WTC11 (cell line): ENCODE results near the gene ARG2. TPM values are rescaled to one million over a fixed set of nuclear protein-coding genes. Genes with fewer than 3 reads are reported as not detected.

Source experiments
- ATAC-seq: fragments of 200-7000 bp; cut with Tn5 transposase; 2 replicates; pipeline ENCODE4 v1.10.0; 2021; ENCODE audit warnings: mild to moderate bottlenecking, moderate library complexity
- CTCF ChIA-PET: fragments of 300-600 bp; sonication (Branson Sonifier 250); formaldehyde crosslinking; loops from one replicate; lab custom pipeline; 2021; ENCODE audit warnings: antibody characterized with exemption; lab: Charles Lee
- POLR2A ChIA-PET: fragments of 350-600 bp; sonication (Branson Sonifier 250); formaldehyde crosslinking; loops from one replicate; lab custom pipeline; 2021; ENCODE audit warnings: antibody characterized with exemption; lab: Charles Lee
- DNase-seq: peaks from one replicate; pipeline ENCODE4 v3.0.0; 2021; ENCODE audit warnings: low spot score
- H3K27ac Mint-ChIP-seq: 2 replicates; pipeline ENCODE4 v1.8.0; 2021; ENCODE audit warnings: mixed read lengths
- H3K27me3 Mint-ChIP-seq: 2 replicates; pipeline ENCODE4 v1.8.0; 2021; ENCODE audit warnings: low read depth, mild to moderate bottlenecking, moderate library complexity, mixed read lengths
- H3K36me3 Mint-ChIP-seq: 2 replicates; pipeline ENCODE4 v1.8.0; 2021; ENCODE audit warnings: mixed read lengths
- H3K4me1 Mint-ChIP-seq: 2 replicates; pipeline ENCODE4 v1.8.0; 2022; ENCODE audit warnings: mixed read lengths
- H3K4me3 Mint-ChIP-seq: 2 replicates; pipeline ENCODE4 v1.8.0; 2021; ENCODE audit warnings: mild to moderate bottlenecking, moderate library complexity, mixed read lengths
- H3K9me3 Mint-ChIP-seq: 2 replicates; pipeline ENCODE4 v1.8.0; 2021; ENCODE audit warnings: mixed read lengths
- CBFB ChIP-seq: sonication (generic); formaldehyde crosslinking; IDR thresholded peaks from 2 replicates; pipeline ENCODE4 v1.8.1; 2022; ENCODE audit warnings: mild to moderate bottlenecking, low read depth, missing genetic modification reagents
- ELF4 ChIP-seq: sonication (generic); formaldehyde crosslinking; IDR thresholded peaks from 2 replicates; pipeline ENCODE4 v1.8.1; 2022; ENCODE audit warnings: low read depth, mild to moderate bottlenecking, moderate library complexity, missing genetic modification reagents
- FOXJ3 ChIP-seq: sonication (generic); formaldehyde crosslinking; IDR thresholded peaks from 2 replicates; pipeline ENCODE4 v1.9.0; 2021; ENCODE audit warnings: missing genetic modification reagents, mild to moderate bottlenecking, borderline replicate concordance
- FOXK1 ChIP-seq: sonication (generic); formaldehyde crosslinking; IDR thresholded peaks from 2 replicates; pipeline ENCODE4 v1.8.0; 2022; ENCODE audit warnings: mild to moderate bottlenecking, moderate library complexity, missing genetic modification reagents
- FOXP1 ChIP-seq: sonication (generic); formaldehyde crosslinking; IDR thresholded peaks from 2 replicates; pipeline ENCODE4 v1.8.0; 2022; ENCODE audit warnings: missing genetic modification reagents, mild to moderate bottlenecking, moderate library complexity, borderline replicate concordance
- GABPB1 ChIP-seq: sonication (generic); formaldehyde crosslinking; IDR thresholded peaks from 2 replicates; pipeline ENCODE4 v1.8.1; 2023; ENCODE audit warnings: mild to moderate bottlenecking, missing genetic modification reagents
- JUN ChIP-seq: sonication (generic); formaldehyde crosslinking; IDR thresholded peaks from 2 replicates; pipeline ENCODE4 v1.8.0; 2023; ENCODE audit warnings: mild to moderate bottlenecking, missing genetic modification reagents
- NR3C1 ChIP-seq: sonication (generic); formaldehyde crosslinking; conservative IDR thresholded peaks from 2 replicates; pipeline ENCODE4 v1.8.1; 2023; ENCODE audit warnings: low read depth, mild to moderate bottlenecking, missing genetic modification reagents
- OVOL2 ChIP-seq: fragments of 250-450 bp; sonication (Bioruptor Pico); IDR thresholded peaks from 2 replicates; pipeline ENCODE4 v1.9.0; 2021; ENCODE audit warnings: mild to moderate bottlenecking, borderline replicate concordance
- SP1 ChIP-seq: sonication (generic); formaldehyde crosslinking; conservative IDR thresholded peaks from 2 replicates; pipeline ENCODE4 v1.8.1; 2022; ENCODE audit warnings: missing genetic modification reagents
- ZNF281 ChIP-seq: sonication (generic); formaldehyde crosslinking; IDR thresholded peaks from 2 replicates; pipeline ENCODE4 v1.8.0; 2023; ENCODE audit warnings: mild to moderate bottlenecking, missing genetic modification reagents
- ZNF671 ChIP-seq: fragments of 250-450 bp; sonication (Bioruptor Pico); IDR thresholded peaks from 2 replicates; pipeline ENCODE4 v1.8.0; 2021; ENCODE audit warnings: mild to moderate bottlenecking
- total RNA-seq: library from RNA; stranded (reverse); gene quantifications from 3 replicates; pipeline ENCODE4 v1.2.3, GENCODE V29; 2021
- TF ChIP-seq, protein P1 (sequence below): sonication (generic); formaldehyde crosslinking; IDR thresholded peaks from 2 replicates; pipeline ENCODE4 v1.8.1; 2022; ENCODE audit warnings: low read depth, mild to moderate bottlenecking, moderate library complexity, missing genetic modification reagents, borderline replicate concordance
- TF ChIP-seq, protein P2 (sequence below): fragments of 200-600 bp; IDR thresholded peaks from 2 replicates; pipeline ENCODE4 v1.8.0; 2022; ENCODE audit warnings: antibody characterized with exemption
- TF ChIP-seq, protein P3 (sequence below): sonication (generic); formaldehyde crosslinking; IDR thresholded peaks from 2 replicates; pipeline ENCODE4 v1.8.0; 2023; ENCODE audit warnings: missing genetic modification reagents, mild to moderate bottlenecking, borderline replicate concordance

The ARG2 gene
- total RNA-seq, 1 experiment from 2014 or later, result 29.8 TPM

DNA sequence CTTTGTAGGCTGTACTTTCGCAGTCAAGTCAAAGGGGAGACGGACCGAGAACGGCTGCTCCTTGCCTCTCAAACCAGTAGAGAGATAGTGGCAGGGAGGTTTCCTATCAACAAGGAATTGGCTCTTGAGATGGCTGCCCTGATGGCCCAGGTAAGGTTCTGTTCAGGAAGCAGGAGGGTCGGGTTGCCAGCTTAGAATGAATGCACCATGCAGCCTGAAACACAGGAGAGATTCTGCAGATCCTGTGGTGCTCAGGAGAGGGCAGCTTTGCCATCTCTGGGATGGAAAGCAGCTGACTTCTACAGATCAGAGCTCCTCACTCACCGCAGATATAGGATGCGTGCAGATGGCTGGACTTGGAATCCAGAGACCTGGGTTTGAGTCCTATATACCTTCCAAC lies 37.7 kb upstream of the ARG2 start (continued):
- TF ChIP-seq ZNF281, result no peak
- TF ChIP-seq OVOL2 (CRISPR knock-in tag), result no peak
- TF ChIP-seq FOXP1 (CRISPR knock-in tag), result no peak

DNA sequence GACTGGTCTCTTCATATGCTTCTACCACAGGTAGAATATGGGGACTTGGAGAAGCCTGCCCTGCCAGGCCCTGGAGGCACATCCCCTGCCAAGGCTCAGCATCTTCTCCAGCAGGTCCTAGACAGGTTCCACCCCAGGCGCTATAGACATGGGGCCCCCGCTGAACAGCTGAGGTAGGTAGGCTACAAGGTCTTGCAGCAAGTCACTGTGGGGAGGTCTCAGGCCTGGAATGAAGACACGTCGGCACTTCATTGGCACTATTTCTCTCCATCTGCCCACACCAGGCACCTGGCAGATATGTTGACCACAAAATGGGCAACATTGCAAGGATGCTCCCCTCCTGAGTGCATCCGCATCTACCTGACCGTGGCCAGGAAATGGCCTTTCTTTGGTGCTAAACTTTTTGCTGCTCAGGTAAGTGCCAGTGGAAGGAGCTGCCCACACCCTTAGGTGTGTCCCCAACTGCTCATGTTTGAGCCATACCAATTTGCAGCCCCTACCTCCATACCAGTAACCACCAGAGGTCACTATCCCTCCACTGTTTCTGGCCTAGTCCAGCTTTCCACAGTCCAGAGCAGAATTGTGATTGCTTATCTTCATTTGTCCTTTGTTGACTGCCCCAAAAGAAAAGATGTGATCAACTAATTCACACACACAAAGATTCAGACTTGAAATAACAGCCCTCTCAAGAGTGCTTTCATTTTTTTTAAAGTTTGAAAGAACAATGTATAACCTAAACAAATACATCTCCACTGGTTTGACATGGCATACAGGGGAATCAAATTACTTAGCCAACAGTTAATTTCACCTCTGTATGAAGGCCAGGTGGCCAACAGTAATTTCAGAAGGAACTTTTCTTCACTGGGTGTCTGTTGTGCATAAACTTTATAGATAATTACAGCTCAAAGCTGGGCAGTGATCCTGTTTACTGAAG lies 35.7 kb upstream of the ARG2 start:
- H3K27me3 Mint-ChIP-seq, result no peaks in the 10 kb centered on the region
- DNase-seq, result peak; percentile 29
- H3K4me1 Mint-ChIP-seq, result no peaks in the 10 kb centered on the region
- ChIA-PET POLR2A (interaction anchor here (0.5 kb wide), 1 partner anchor 112 kb away, joined by 3 read pairs; the partner anchor contains the start of gene RDH11), CTCF (interaction anchor here (1.0 to 6.2 kb wide), 20 partner anchors 12 to 164 kb away, joined by 3 to 75 read pairs (median 4); partner anchors contain the start of genes PIGH, PLEKHH1 and RDH11)
- no peaks in the 10 kb centered on the region for H3K9me3 Mint-ChIP-seq
- peaks cover 28% of the 10 kb centered on the region for H3K36me3 Mint-ChIP-seq
- no peak overlapping the region for H3K4me3 Mint-ChIP-seq
- peak; percentile 92 for ATAC-seq
- TF ChIP-seq CBFB (CRISPR knock-in tag) (no peak), JUN (no peak), ZNF671 (no peak)
- TF ChIP-seq, protein P1, sequence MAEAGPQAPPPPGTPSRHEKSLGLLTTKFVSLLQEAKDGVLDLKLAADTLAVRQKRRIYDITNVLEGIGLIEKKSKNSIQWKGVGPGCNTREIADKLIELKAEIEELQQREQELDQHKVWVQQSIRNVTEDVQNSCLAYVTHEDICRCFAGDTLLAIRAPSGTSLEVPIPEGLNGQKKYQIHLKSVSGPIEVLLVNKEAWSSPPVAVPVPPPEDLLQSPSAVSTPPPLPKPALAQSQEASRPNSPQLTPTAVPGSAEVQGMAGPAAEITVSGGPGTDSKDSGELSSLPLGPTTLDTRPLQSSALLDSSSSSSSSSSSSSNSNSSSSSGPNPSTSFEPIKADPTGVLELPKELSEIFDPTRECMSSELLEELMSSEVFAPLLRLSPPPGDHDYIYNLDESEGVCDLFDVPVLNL (CRISPR knock-in tag), result no peak
- TF ChIP-seq, protein P2, sequence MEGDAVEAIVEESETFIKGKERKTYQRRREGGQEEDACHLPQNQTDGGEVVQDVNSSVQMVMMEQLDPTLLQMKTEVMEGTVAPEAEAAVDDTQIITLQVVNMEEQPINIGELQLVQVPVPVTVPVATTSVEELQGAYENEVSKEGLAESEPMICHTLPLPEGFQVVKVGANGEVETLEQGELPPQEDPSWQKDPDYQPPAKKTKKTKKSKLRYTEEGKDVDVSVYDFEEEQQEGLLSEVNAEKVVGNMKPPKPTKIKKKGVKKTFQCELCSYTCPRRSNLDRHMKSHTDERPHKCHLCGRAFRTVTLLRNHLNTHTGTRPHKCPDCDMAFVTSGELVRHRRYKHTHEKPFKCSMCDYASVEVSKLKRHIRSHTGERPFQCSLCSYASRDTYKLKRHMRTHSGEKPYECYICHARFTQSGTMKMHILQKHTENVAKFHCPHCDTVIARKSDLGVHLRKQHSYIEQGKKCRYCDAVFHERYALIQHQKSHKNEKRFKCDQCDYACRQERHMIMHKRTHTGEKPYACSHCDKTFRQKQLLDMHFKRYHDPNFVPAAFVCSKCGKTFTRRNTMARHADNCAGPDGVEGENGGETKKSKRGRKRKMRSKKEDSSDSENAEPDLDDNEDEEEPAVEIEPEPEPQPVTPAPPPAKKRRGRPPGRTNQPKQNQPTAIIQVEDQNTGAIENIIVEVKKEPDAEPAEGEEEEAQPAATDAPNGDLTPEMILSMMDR, result peak; percentile 36; the same call in 1 of the 2 replicates
- TF ChIP-seq, protein P3, sequence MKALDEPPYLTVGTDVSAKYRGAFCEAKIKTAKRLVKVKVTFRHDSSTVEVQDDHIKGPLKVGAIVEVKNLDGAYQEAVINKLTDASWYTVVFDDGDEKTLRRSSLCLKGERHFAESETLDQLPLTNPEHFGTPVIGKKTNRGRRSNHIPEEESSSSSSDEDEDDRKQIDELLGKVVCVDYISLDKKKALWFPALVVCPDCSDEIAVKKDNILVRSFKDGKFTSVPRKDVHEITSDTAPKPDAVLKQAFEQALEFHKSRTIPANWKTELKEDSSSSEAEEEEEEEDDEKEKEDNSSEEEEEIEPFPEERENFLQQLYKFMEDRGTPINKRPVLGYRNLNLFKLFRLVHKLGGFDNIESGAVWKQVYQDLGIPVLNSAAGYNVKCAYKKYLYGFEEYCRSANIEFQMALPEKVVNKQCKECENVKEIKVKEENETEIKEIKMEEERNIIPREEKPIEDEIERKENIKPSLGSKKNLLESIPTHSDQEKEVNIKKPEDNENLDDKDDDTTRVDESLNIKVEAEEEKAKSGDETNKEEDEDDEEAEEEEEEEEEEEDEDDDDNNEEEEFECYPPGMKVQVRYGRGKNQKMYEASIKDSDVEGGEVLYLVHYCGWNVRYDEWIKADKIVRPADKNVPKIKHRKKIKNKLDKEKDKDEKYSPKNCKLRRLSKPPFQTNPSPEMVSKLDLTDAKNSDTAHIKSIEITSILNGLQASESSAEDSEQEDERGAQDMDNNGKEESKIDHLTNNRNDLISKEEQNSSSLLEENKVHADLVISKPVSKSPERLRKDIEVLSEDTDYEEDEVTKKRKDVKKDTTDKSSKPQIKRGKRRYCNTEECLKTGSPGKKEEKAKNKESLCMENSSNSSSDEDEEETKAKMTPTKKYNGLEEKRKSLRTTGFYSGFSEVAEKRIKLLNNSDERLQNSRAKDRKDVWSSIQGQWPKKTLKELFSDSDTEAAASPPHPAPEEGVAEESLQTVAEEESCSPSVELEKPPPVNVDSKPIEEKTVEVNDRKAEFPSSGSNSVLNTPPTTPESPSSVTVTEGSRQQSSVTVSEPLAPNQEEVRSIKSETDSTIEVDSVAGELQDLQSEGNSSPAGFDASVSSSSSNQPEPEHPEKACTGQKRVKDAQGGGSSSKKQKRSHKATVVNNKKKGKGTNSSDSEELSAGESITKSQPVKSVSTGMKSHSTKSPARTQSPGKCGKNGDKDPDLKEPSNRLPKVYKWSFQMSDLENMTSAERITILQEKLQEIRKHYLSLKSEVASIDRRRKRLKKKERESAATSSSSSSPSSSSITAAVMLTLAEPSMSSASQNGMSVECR (CRISPR knock-in tag), result no peak
- no peak overlapping the region for H3K27ac Mint-ChIP-seq

GRCh38 chr14:67584978-67585377 lies 34.7 kb upstream of the ARG2 start:
- Mint-ChIP-seq H3K9me3 (no peaks in the 10 kb centered on the region), H3K4me3 (no peak overlapping the region), H3K36me3 (peaks cover 26% of the 10 kb centered on the region), H3K27me3 (no peaks in the 10 kb centered on the region), H3K4me1 (no peaks in the 10 kb centered on the region), H3K27ac (no peak overlapping the region)
- DNase-seq, result no peak
- ChIA-PET POLR2A (no interaction called here), CTCF (interaction anchor here (1.2 to 6.2 kb wide), 13 partner anchors 13 to 165 kb away, joined by 3 to 75 read pairs (median 7); partner anchors contain the start of genes PIGH and PLEKHH1)
- no peak for ATAC-seq
- TF ChIP-seq GABPB1 (CRISPR knock-in tag) (no peak), FOXJ3 (no peak), NR3C1 (no peak), SP1 (CRISPR knock-in tag) (no peak), ELF4 (CRISPR knock-in tag) (no peak), FOXK1 (CRISPR knock-in tag) (no peak)
